ENCODE results near the gene HTR1B.

- TF ChIP-seq CTCF (IDR thresholded peaks at IDR 0.05), result no peak
- no peak for TF ChIP-seq POLR2A (IDR thresholded peaks at IDR 0.05)
Measured at GRCh38 chr6:77487808-77488425, 24.6 kb upstream of the HTR1B start.

Measured in adrenal gland (tissue), 5 donors.